GM19025 (cell line): Measurements from ENCODE around the gene CLDND1.

ENCODE experiments used
- ATAC-seq: cut with Tn5 transposase; IDR thresholded peaks from one replicate; pipeline ENCODE4 v1.9.1; 2021; ENCODE audit warnings: mild to moderate bottlenecking, low read depth, moderate library complexity; ENCODE audit not compliant: unreplicated experiment

Gene CLDND1

GRCh38 chr3:98552232-98553020 lies 29.7 kb upstream of the CLDND1 start:
- ATAC-seq = no peak

- no peak for ATAC-seq
These were observed 29.1 kb upstream of the CLDND1 start for GRCh38 chr3:98551754-98552153.

- no peak for ATAC-seq
These were observed 28.5 kb upstream of the CLDND1 start for GRCh38 chr3:98551236-98551635.

GRCh38 chr3:98550833-98551232 lies 28.1 kb upstream of the CLDND1 start:
- no peak for ATAC-seq

GRCh38 chr3:98548544-98548943 lies 25.8 kb upstream of the CLDND1 start:
- no peak for ATAC-seq

- peak; percentile 39 for ATAC-seq
These were observed 23.2 kb upstream of the CLDND1 start for GRCh38 chr3:98545940-98546339.

- ATAC-seq = no peak
These were observed 19.9 kb upstream of the CLDND1 start for GRCh38 chr3:98542623-98543022.

GRCh38 chr3:98541695-98542094 lies 19.0 kb upstream of the CLDND1 start:
- no peak for ATAC-seq

GRCh38 chr3:98540346-98540745 lies 17.6 kb upstream of the CLDND1 start:
- ATAC-seq = peak; percentile 38

- peak; percentile 66 for ATAC-seq
These were observed 13.8 kb upstream of the CLDND1 start for GRCh38 chr3:98536456-98537017.

- ATAC-seq = no peak
These were observed 12.0 kb upstream of the CLDND1 start for GRCh38 chr3:98534734-98535133.

- ATAC-seq = no peak
These were observed 11.5 kb upstream of the CLDND1 start for GRCh38 chr3:98534168-98534567.

GRCh38 chr3:98532709-98533571 lies 10.2 kb upstream of the CLDND1 start:
- ATAC-seq = no peak

GRCh38 chr3:98532275-98532637 lies 9.6 kb upstream of the CLDND1 start:
- no peak for ATAC-seq

- ATAC-seq = no peak
These were observed 9.0 kb upstream of the CLDND1 start, which contains the start of gene GPR15 for GRCh38 chr3:98531622-98532274. Gene GPR15 (plus strand): TSS chr3:98531978. CDS start chr3:98532034, 56 bp downstream.

GRCh38 chr3:98530676-98531075 lies 8.0 kb upstream of the CLDND1 start:
- ATAC-seq = no peak

GRCh38 chr3:98529856-98530459 lies 7.3 kb upstream of the CLDND1 start:
- ATAC-seq = no peak

- ATAC-seq = no peak
These were observed 6.0 kb upstream of the CLDND1 start for GRCh38 chr3:98528474-98529346.

GRCh38 chr3:98525494-98525893 lies 2.8 kb upstream of the CLDND1 start:
- ATAC-seq = no peak
